ENCODE results near the gene KRT35.
"Not testable (repeated sequence)": the region's sequence is repeated elsewhere in the genome, so short reads cannot be mapped to it uniquely, and the experiment has no call there.

The KRT35 gene

DNA sequence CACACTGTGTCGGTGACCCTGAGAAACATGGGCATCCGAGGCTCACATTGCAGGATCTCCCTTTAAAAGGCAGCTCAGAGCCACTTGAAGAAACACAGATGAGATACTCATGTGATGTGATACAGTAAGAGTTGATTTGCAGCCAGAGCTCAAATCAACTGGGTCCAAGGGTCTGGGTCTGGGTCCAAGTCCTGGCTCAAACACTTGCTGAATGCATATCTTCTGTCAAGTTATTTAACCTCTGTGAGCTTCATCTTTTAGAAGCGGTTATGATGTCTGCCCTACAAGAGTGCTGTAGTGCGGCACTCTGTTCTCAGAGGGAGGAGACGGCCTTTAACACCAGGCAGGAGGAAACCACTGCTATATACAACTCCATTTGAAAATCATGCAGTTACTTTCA lies 46.5 kb downstream of the KRT35 start:
- peaks cover 33% of the 10 kb centered on the region for H3K27me3 Mint-ChIP-seq
- peaks cover 2% of the 10 kb centered on the region for H3K36me3 Mint-ChIP-seq (ENCODE audit: insufficient read depth)

DNA sequence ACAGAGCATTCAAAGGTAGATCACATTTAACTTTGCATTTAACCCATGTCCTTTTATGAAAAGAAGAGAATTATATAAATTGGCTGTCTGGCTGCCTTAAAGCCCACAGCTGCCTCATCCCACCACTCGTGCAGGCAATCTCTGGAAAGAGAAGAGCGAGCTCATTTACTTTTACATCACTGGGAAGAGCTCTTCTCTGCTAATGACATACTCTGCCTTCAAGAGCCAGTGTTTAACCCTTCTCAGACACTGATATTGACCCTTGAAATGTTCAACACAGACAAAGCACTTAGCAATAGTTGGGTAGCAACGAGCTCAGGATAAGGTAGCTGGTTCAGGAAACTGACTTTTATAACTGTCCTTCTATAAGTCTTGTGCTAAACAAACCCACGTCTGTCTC lies 46.9 kb downstream of the KRT35 start:
- Mint-ChIP-seq H3K27ac (ENCODE audit: low read depth) (no peak overlapping the region), H3K9me3 (no peaks in the 10 kb centered on the region), H3K4me3 (no peak overlapping the region), H3K4me1 (no peaks in the 10 kb centered on the region), H3K36me3 (ENCODE audit: insufficient read depth) (peaks cover 2% of the 10 kb centered on the region), H3K27me3 (peaks cover 33% of the 10 kb centered on the region)
- DNase-seq (ENCODE audit: low spot score in 2 of 2) (no peak), ATAC-seq (replicated peaks; ENCODE audit: extremely low read depth, poor library complexity, severe bottlenecking) (no peak)

More for the DNA sequence above, 46.5 kb downstream of the KRT35 start:
- Mint-ChIP-seq H3K9me3 (no peaks in the 10 kb centered on the region), H3K27ac (ENCODE audit: low read depth) (no peak overlapping the region), H3K4me3 (no peak overlapping the region), H3K4me1 (no peaks in the 10 kb centered on the region)
- DNase-seq (ENCODE audit: low spot score in 2 of 2) (no peak), ATAC-seq (replicated peaks; ENCODE audit: extremely low read depth, poor library complexity, severe bottlenecking) (no peak)

GRCh38 chr17:41433586-41433985 lies 47.4 kb downstream of the KRT35 start:
- no peak for ATAC-seq (replicated peaks; ENCODE audit: extremely low read depth, poor library complexity, severe bottlenecking)
- Mint-ChIP-seq H3K9me3 (no peaks in the 10 kb centered on the region), H3K4me1 (no peaks in the 10 kb centered on the region), H3K4me3 (no peak overlapping the region), H3K27ac (ENCODE audit: low read depth) (no peak overlapping the region), H3K36me3 (ENCODE audit: insufficient read depth) (peaks cover 1% of the 10 kb centered on the region), H3K27me3 (peaks cover 35% of the 10 kb centered on the region)
- DNase-seq (ENCODE audit: low spot score in 2 of 2), result no peak

GRCh38 chr17:41430376-41430775 lies 50.6 kb downstream of the KRT35 start:
- not testable (repeated sequence) for DNase-seq (ENCODE audit: low spot score in 2 of 2); H3K4me1 Mint-ChIP-seq; H3K4me3 Mint-ChIP-seq; H3K36me3 Mint-ChIP-seq (ENCODE audit: insufficient read depth); H3K27ac Mint-ChIP-seq (ENCODE audit: low read depth); H3K9me3 Mint-ChIP-seq; ATAC-seq (replicated peaks; ENCODE audit: extremely low read depth, poor library complexity, severe bottlenecking)
- peaks cover 42% of the 10 kb centered on the region for H3K27me3 Mint-ChIP-seq

DNA sequence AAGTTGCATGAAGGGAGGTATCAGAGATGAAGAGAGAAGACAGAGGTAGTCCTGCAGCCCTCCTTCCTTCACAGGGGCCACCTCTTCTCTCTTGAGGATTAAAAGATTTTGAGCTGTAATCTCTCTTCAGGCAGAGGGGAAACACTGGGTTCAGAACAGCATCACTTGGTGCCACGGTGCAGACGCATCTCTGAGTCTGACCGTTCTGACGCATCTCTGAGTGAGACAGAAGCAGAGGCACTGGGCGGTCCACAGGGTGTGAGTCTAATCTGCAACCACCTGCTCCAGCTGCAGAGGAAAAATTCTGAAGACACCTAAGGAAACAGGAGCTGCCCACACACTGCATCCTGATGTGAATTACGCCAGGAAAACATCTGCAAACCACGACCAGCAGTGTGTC lies 51.3 kb downstream of the KRT35 start:
- H3K27me3 Mint-ChIP-seq, result peaks cover 45% of the 10 kb centered on the region
- H3K9me3 Mint-ChIP-seq, result no peaks in the 10 kb centered on the region
- H3K27ac Mint-ChIP-seq (ENCODE audit: low read depth), result no peak overlapping the region
- no peak for DNase-seq (ENCODE audit: low spot score in 2 of 2)
- no peak for ATAC-seq (replicated peaks; ENCODE audit: extremely low read depth, poor library complexity, severe bottlenecking)
- H3K4me3 Mint-ChIP-seq, result no peak overlapping the region
- H3K36me3 Mint-ChIP-seq (ENCODE audit: insufficient read depth), result no peaks in the 10 kb centered on the region
- no peaks in the 10 kb centered on the region for H3K4me1 Mint-ChIP-seq

GRCh38 chr17:41428591-41429291 lies 52.2 kb downstream of the KRT35 start:
- no peak overlapping the region for H3K27ac Mint-ChIP-seq (ENCODE audit: low read depth)
- ATAC-seq (replicated peaks; ENCODE audit: extremely low read depth, poor library complexity, severe bottlenecking) (no peak), DNase-seq (ENCODE audit: low spot score in 2 of 2) (no peak)
- no peaks in the 10 kb centered on the region for H3K9me3 Mint-ChIP-seq
- peaks cover 46% of the 10 kb centered on the region for H3K27me3 Mint-ChIP-seq
- H3K4me1 Mint-ChIP-seq, result no peaks in the 10 kb centered on the region
- no peak overlapping the region for H3K4me3 Mint-ChIP-seq
- H3K36me3 Mint-ChIP-seq (ENCODE audit: insufficient read depth), result no peaks in the 10 kb centered on the region
